GM12892 (cell line): ENCODE results near the gene DUSP12.

Source experiments
- POLR2A ChIP-seq: IDR thresholded peaks from 2 replicates; pipeline ENCODE4 v1.6.1; 2011; ENCODE audit warnings: low read depth, low read length, control low read depth
- POLR2AphosphoS5 ChIP-seq: IDR thresholded peaks from 2 replicates; pipeline ENCODE4 v1.6.1; 2011; ENCODE audit warnings: low read depth, low read length, control low read depth
- TAF1 ChIP-seq: IDR thresholded peaks from 2 replicates; pipeline ENCODE4 v1.6.1; 2011; ENCODE audit warnings: low read depth, mild to moderate bottlenecking, control low read depth, low read length, borderline replicate concordance

DNA sequence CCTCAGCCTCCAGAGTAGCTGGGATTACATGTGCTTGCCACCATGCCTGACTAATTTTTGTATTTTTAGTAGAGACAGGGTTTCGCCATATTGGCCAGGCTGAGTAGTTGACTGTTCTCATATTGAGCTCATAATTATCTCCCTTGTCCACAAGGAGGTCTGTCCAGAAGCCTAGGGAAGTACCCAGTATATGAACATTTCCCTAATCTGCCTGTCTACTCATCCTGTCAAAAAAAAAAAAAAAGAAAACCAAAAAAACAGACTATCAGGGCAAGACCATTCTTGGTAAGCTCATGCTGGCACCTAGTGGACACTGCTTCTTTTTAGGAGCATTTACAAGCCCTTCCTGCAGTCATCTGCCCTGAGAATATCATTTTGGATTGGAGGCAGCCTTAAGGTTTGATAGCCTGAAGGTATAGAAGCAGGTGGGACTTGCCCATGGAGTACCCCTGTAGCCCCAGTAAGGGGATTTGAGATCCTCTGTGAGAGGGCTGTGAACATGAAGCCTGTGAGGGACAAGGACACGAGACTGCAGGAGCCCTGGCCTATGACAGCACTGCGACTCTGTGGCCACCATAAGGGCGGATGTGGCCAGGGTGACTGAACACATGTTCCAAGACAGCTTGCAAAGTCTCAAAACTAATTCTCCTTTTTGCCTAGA, 10.8 kb upstream of the DUSP12 start:
- TF ChIP-seq POLR2A, result no peak; the same call in 1 of the 2 replicates
- TF ChIP-seq POLR2AphosphoS5, result peak; percentile 51; the same call in 1 of the 2 replicates
- TF ChIP-seq TAF1, result no peak
